K562 (cell line): ENCODE measurements around the gene OR2V1. TPM values are rescaled to one million over a fixed set of nuclear protein-coding genes. Genes with fewer than 3 reads are reported as not detected.

Source experiments
- ATAC-seq: fragments of 200-7000 bp; cut with Tn5 transposase; 3 replicates; pipeline ENCODE4 v1.9.1; 2020; ENCODE audit warnings: moderate library complexity
- BruUV-seq: library from RNA; stranded (reverse); fragments of 400-500 nt; replicated peaks from 2 replicates; lab custom pipeline; 2021; lab: Mats Ljungman, UMichigan
- CTCF ChIA-PET: fragments of 300-600 bp; formaldehyde crosslinking; extraction: SDS; loops from one replicate; lab custom pipeline; 2021; ENCODE audit warnings: low intra/inter-chr PET ratio; lab: Yijun Ruan, JAX
- POLR2A ChIA-PET: fragments of 300-600, 350-650 bp; sonication (Branson Sonifier 250); formaldehyde crosslinking; extraction: SDS; loops from one replicate; lab custom pipeline; 2021; ENCODE audit warnings: antibody characterized with exemption, inconsistent platforms; lab: Yijun Ruan, JAX
- DNase-seq, 4 experiments: peaks; one replicate each; pipeline versions ENCODE4 v3.0.0 to v3.0.0-alpha.2; 2011 to 2018; ENCODE audit warnings: low spot score in 3 of 4, mixed read lengths in 3 of 4; ENCODE audit errors: extremely low read depth in 1 of 4
- FAIRE-seq: peaks from 2 replicates; lab custom pipeline; 2011; peaks lifted over from hg19 to GRCh38; lab: Jason Lieb, UNC
- H2AFZ ChIP-seq: 2 replicates; pipeline ENCODE4 v1.6.0; 2011; ENCODE audit warnings: low read depth, low read length, control low read depth, inconsistent platforms
- H3K27ac ChIP-seq: fragments of 200-600 bp; 3 replicates; pipeline ENCODE4 v1.8.0; 2011; ENCODE audit warnings: low read depth, mild to moderate bottlenecking, control low read depth, inconsistent platforms, low read length, moderate library complexity, mixed read lengths; ENCODE audit errors: extremely low read depth
- H3K27me3 ChIP-seq, 2 experiments: fragments of 300-600 bp in 1 of 2; 2 replicates in 1 of 2; 3 replicates in 1 of 2; pipeline versions ENCODE4 v1.6.0 to v1.8.0; 2011; ENCODE audit warnings: inconsistent platforms in 2 of 2, low read length in 2 of 2, mild to moderate bottlenecking in 1 of 2, mixed read lengths in 1 of 2, moderate library complexity in 1 of 2; ENCODE audit not compliant: control insufficient read depth in 2 of 2, insufficient read depth in 2 of 2
- H3K36me3 ChIP-seq: fragments of 300-600 bp; 3 replicates; pipeline ENCODE4 v1.8.0; 2011; ENCODE audit warnings: mild to moderate bottlenecking, low read length, inconsistent platforms; ENCODE audit not compliant: control insufficient read depth, insufficient read depth
- H3K4me1 ChIP-seq, 2 experiments: fragments of 200-600 bp in 1 of 2; replicated peaks in 1 of 2; 2 replicates in 1 of 2; 3 replicates in 1 of 2; pipeline versions ENCODE4 v1.5.1 to v1.8.0; 2011; ENCODE audit warnings: inconsistent platforms in 2 of 2, low read length in 2 of 2, mild to moderate bottlenecking in 1 of 2, mixed read lengths in 1 of 2, moderate library complexity in 1 of 2; ENCODE audit not compliant: control insufficient read depth in 2 of 2, insufficient read depth in 2 of 2
- H3K4me2 ChIP-seq: 2 replicates; pipeline ENCODE4 v1.6.1; 2011; ENCODE audit warnings: low read length, control low read depth, inconsistent platforms, mixed read lengths; ENCODE audit not compliant: insufficient read depth
- H3K4me3 ChIP-seq: fragments of 200-600 bp; sonication (generic), shearing (Covaris generic); 2 replicates; pipeline ENCODE4 v1.5.1; 2016; ENCODE audit warnings: control low read depth, inconsistent platforms
- H3K79me2 ChIP-seq: fragments of 200-600 bp; 3 replicates; pipeline ENCODE4 v1.8.0; 2011; ENCODE audit warnings: low read length, inconsistent platforms; ENCODE audit not compliant: control insufficient read depth, insufficient read depth
- H3K9ac ChIP-seq, 2 experiments: 2 replicates each; pipeline versions ENCODE4 v1.6.0 to v1.6.1; 2011; ENCODE audit warnings: low read depth in 2 of 2, low read length in 2 of 2, control low read depth in 1 of 2, inconsistent platforms in 1 of 2, mild to moderate bottlenecking in 1 of 2, mixed read lengths in 1 of 2; ENCODE audit not compliant: insufficient read depth in 1 of 2
- H3K9me1 ChIP-seq: one replicate; pipeline ENCODE4 v1.6.0; 2011; ENCODE audit warnings: inconsistent platforms, mild to moderate bottlenecking, low read length, moderate library complexity; ENCODE audit not compliant: control insufficient read depth, insufficient read depth
- H3K9me3 ChIP-seq: replicated peaks from 2 replicates; pipeline ENCODE4 v1.5.1; 2011; ENCODE audit warnings: low read depth, low read length, inconsistent platforms; ENCODE audit not compliant: control insufficient read depth, insufficient read depth
- H4K20me1 ChIP-seq: replicated peaks from 2 replicates; pipeline ENCODE4 v1.6.1; 2011; ENCODE audit warnings: low read length, inconsistent platforms, mixed read lengths; ENCODE audit not compliant: control insufficient read depth, insufficient read depth
- DACH1 ChIP-seq: fragments of 450-650 bp; IDR thresholded peaks from 2 replicates; pipeline ENCODE4 v1.6.1; 2018; ENCODE audit not compliant: partially characterized antibody
- DPF2 ChIP-seq: fragments of 450-650 bp; IDR thresholded peaks from 2 replicates; pipeline ENCODE4 v1.6.1; 2016
- FOXP1 ChIP-seq: sonication (generic); formaldehyde crosslinking; IDR thresholded peaks from 2 replicates; pipeline ENCODE4 v1.8.0; 2022; ENCODE audit warnings: mild to moderate bottlenecking, missing genetic modification reagents
- KDM1A ChIP-seq, 2 experiments: fragments of 450-650 bp; IDR thresholded peaks; 2 replicates each; pipeline ENCODE4 v1.6.1; 2016; ENCODE audit warnings: mild to moderate bottlenecking in 2 of 2
- MCM2 ChIP-seq: fragments of 450-650 bp; IDR thresholded peaks from 2 replicates; pipeline ENCODE4 v1.6.1; 2017; ENCODE audit warnings: low read depth, mild to moderate bottlenecking
- MXI1 ChIP-seq: IDR thresholded peaks from 2 replicates; pipeline ENCODE4 v1.6.1; 2011; ENCODE audit warnings: low read depth, mild to moderate bottlenecking, improper control_type of control experiment, low read length
- NCOA1 ChIP-seq: fragments of 450-650 bp; IDR thresholded peaks from 2 replicates; pipeline ENCODE4 v1.6.1; 2016; ENCODE audit warnings: low read depth
- NR2F6 ChIP-seq: fragments of 450-650 bp; formaldehyde crosslinking; IDR thresholded peaks from 2 replicates; pipeline ENCODE4 v1.4.0; 2020; ENCODE audit warnings: mild to moderate bottlenecking
- POLR2A ChIP-seq: fragments of 450-650 bp; conservative IDR thresholded peaks from 2 replicates; pipeline ENCODE4 v1.6.1; 2016
- SAP30 ChIP-seq: fragments of 200-600 bp; sonication (generic); IDR thresholded peaks from 2 replicates; pipeline ENCODE4 v1.6.1; 2012; ENCODE audit warnings: borderline replicate concordance, low read depth, mild to moderate bottlenecking, moderate library complexity, low read length, control low read depth, inconsistent platforms; ENCODE audit not compliant: insufficient read depth, poor library complexity, severe bottlenecking
- SLC30A9 ChIP-seq: fragments of 250-450 bp; sonication (Bioruptor Pico); IDR thresholded peaks from 2 replicates; pipeline ENCODE4 v1.8.0; 2022; ENCODE audit warnings: mild to moderate bottlenecking, moderate library complexity
- ZNF23 ChIP-seq: fragments of 250-450 bp; sonication (Bioruptor Pico); IDR thresholded peaks from 2 replicates; pipeline ENCODE4 v1.4.0; 2020; ENCODE audit warnings: mild to moderate bottlenecking
- ZNF384 ChIP-seq: IDR thresholded peaks from 2 replicates; pipeline ENCODE4 v1.6.1; 2012; ENCODE audit warnings: low read depth, low read length, improper control_type of control experiment
- WGBS: fragments of 100-300 bp; shearing (Covaris generic); methylation state at CpG from one replicate; pipeline ENCODE4 v1.1.6; 2016; ENCODE audit warnings: low coverage, mixed read lengths; ENCODE audit not compliant: insufficient coverage; ENCODE audit errors: missing lambda C conversion rate; 5-methylcytosine and 5-hydroxymethylcytosine counted together
- in situ Hi-C: fragments of 300-500 bp; cut with MboI; formaldehyde crosslinking; loops from 4 replicates; pipeline ENCODE4 v1.15.0; 2018; ENCODE audit warnings: inconsistent platforms, mixed read lengths
- intact Hi-C: fragments of 100-400 bp; cut with micrococcal nuclease; formaldehyde crosslinking; loops from 2 replicates; pipeline ENCODE4 v1.14.2; 2022
- polyA plus RNA-seq, 8 experiments: library from polyadenylated mRNA; depleted of rRNA in 4 of 8; stranded (reverse) in 5 of 8; unstranded in 3 of 8; fragments of >200 nt; fragmentation: Nextera tagmentation in 2 of 8; fragmentation: Illumina TruSeq in 1 of 8; extraction: Ambion mirVana in 2 of 8; extraction: Trizol in 1 of 8; gene quantifications; 2 replicates each; pipeline versions ENCODE4 v1.2.1 to v1.2.3, GENCODE V29; 2011 to 2014; ENCODE audit warnings: inconsistent platforms in 1 of 8, missing spikeins in 1 of 8
- total RNA-seq, 7 experiments: library from RNA; depleted of rRNA in 6 of 7; stranded (reverse); fragments of >200 nt in 6 of 7; fragmentation: Illumina TruSeq in 2 of 7; extraction: Trizol in 2 of 7; gene quantifications; 2 replicates each; pipeline versions ENCODE4 v1.2.1 to v1.2.3, GENCODE V29; 2011 to 2021; ENCODE audit warnings: low replicate concordance in 1 of 7
- TF ChIP-seq, protein P1 (sequence below), 2 experiments: fragments of 450-650 bp; conservative IDR thresholded peaks; 2 replicates each; pipeline ENCODE4 v1.6.1; 2017; ENCODE audit warnings: mild to moderate bottlenecking in 2 of 2, moderate library complexity in 2 of 2
- TF ChIP-seq, protein P2 (sequence below): sonication (generic); formaldehyde crosslinking; IDR thresholded peaks from 2 replicates; pipeline ENCODE4 v1.9.0; 2022; ENCODE audit warnings: mild to moderate bottlenecking, missing genetic modification reagents
- TF ChIP-seq, protein P3 (sequence below), 2 experiments: fragments of 450-650 bp in 1 of 2; IDR thresholded peaks; 2 replicates each; pipeline ENCODE4 v1.6.1; 2011 to 2017; ENCODE audit warnings: low read depth in 2 of 2, antibody characterized with exemption in 1 of 2, borderline replicate concordance in 1 of 2, low read length in 1 of 2, mild to moderate bottlenecking in 1 of 2, mixed read lengths in 1 of 2; ENCODE audit not compliant: control insufficient read depth in 1 of 2

OR2V1 gene
- total and polyA plus RNA-seq, 9 of the 15 experiments (the other 6 are each of a cell fraction or from before 2014, with no cell fraction given): 0.04 to 0.28 (median 0.15) TPM; not detected in 5

DNA sequence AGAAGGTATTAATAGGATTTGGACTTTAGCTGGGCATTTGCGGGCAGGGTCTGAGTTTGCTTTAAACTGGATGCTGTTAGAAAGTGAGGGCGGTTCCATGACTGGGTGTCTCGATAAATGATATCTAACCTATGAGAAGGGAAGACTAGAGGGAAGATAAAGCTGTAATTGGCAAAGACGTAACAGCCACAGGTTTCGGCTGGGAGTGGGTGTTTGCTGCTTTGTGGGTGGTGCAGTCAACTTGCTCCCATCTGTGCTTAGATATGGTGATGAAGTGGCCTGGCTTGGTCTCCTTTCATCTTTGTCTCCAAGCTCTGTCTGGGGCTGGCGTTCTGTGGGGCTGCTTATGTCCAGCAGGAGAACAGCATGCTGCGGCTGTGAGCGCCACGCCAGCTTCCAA lies 23.3 kb downstream of the OR2V1 start (continued):
- TF ChIP-seq SAP30 (no peak), KDM1A (IDR thresholded peaks at IDR 0.05) (peak in 1 of 2 experiments; percentile 54; a peak in 1 of 4 replicates), ZNF23 (CRISPR knock-in tag) (no peak)
- TF ChIP-seq, protein P1, sequence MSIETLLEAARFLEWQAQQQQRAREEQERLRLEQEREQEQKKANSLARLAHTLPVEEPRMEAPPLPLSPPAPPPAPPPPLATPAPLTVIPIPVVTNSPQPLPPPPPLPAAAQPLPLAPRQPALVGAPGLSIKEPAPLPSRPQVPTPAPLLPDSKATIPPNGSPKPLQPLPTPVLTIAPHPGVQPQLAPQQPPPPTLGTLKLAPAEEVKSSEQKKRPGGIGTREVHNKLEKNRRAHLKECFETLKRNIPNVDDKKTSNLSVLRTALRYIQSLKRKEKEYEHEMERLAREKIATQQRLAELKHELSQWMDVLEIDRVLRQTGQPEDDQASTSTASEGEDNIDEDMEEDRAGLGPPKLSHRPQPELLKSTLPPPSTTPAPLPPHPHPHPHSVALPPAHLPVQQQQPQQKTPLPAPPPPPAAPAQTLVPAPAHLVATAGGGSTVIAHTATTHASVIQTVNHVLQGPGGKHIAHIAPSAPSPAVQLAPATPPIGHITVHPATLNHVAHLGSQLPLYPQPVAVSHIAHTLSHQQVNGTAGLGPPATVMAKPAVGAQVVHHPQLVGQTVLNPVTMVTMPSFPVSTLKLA (conservative IDR thresholded peaks at IDR 0.05): no peak; a peak in 1 of 4 replicates

GRCh38 chr5:181105391-181106025 lies 25.5 kb downstream of the OR2V1 start:
- peak overlapping the region; percentile 34 to 68; a peak in 2 of 4 replicates for H3K9ac ChIP-seq
- no peaks in the 10 kb centered on the region for H3K36me3 ChIP-seq
- WGBS: 49% methylated on average over 7 of the region's 7 CpGs
- peaks cover 41 to 50% of the 10 kb centered on the region in 2 experiments for H3K4me1 ChIP-seq
- H3K27ac ChIP-seq: 0 out of 3 replicates have a peak overlapping the region, but pooled peaks have one; percentile 32
- in situ Hi-C loops: no loop called here
- no peaks in the 10 kb centered on the region for H3K79me2 ChIP-seq
- DNase-seq (no peak), ATAC-seq (no peak), FAIRE-seq (no peak)
- H3K9me3 ChIP-seq: no peaks in the 10 kb centered on the region
- ChIA-PET POLR2A (no interaction called here), CTCF (no interaction called here)
- intact Hi-C loops: loop anchor here (5.0 to 10.0 kb wide), 2 partner anchors 59 to 238 kb away; no protein-coding TSS in a partner anchor
- no peaks in the 10 kb centered on the region for H4K20me1 ChIP-seq
- H2AFZ ChIP-seq: peak overlapping the region; percentile 83
- BruUV-seq: no TSS peak
- H3K27me3 ChIP-seq: no peaks in the 10 kb centered on the region
- H3K4me3 ChIP-seq: no peak overlapping the region
- H3K9me1 ChIP-seq: no peaks in the 10 kb centered on the region
- H3K4me2 ChIP-seq: peak overlapping the region; percentile 60
- TF ChIP-seq ZNF384 (peak; percentile 90), SLC30A9 (no peak), DACH1 (no peak), NR2F6 (no peak), POLR2A (no peak), NCOA1 (no peak), FOXP1 (CRISPR knock-in tag) (no peak), MCM2 (no peak), MXI1 (no peak), DPF2 (0 out of 2 replicates have a peak, but pooled peaks have one; percentile 21)
- TF ChIP-seq, protein P2, sequence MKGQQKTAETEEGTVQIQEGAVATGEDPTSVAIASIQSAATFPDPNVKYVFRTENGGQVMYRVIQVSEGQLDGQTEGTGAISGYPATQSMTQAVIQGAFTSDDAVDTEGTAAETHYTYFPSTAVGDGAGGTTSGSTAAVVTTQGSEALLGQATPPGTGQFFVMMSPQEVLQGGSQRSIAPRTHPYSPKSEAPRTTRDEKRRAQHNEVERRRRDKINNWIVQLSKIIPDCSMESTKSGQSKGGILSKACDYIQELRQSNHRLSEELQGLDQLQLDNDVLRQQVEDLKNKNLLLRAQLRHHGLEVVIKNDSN (CRISPR knock-in tag): no peak
- TF ChIP-seq, protein P3, sequence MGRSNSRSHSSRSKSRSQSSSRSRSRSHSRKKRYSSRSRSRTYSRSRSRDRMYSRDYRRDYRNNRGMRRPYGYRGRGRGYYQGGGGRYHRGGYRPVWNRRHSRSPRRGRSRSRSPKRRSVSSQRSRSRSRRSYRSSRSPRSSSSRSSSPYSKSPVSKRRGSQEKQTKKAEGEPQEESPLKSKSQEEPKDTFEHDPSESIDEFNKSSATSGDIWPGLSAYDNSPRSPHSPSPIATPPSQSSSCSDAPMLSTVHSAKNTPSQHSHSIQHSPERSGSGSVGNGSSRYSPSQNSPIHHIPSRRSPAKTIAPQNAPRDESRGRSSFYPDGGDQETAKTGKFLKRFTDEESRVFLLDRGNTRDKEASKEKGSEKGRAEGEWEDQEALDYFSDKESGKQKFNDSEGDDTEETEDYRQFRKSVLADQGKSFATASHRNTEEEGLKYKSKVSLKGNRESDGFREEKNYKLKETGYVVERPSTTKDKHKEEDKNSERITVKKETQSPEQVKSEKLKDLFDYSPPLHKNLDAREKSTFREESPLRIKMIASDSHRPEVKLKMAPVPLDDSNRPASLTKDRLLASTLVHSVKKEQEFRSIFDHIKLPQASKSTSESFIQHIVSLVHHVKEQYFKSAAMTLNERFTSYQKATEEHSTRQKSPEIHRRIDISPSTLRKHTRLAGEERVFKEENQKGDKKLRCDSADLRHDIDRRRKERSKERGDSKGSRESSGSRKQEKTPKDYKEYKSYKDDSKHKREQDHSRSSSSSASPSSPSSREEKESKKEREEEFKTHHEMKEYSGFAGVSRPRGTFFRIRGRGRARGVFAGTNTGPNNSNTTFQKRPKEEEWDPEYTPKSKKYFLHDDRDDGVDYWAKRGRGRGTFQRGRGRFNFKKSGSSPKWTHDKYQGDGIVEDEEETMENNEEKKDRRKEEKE (IDR thresholded peaks at IDR 0.05; ENCODE audit: borderline replicate concordance in 1 of 2, control insufficient read depth in 1 of 2, low read depth in 2 of 2, low read length in 1 of 2): no peak
